ENCODE results near the gene URGCP. TPM values are rescaled to one million over a fixed set of nuclear protein-coding genes. Genes with fewer than 3 reads are reported as not detected.

URGCP gene
- total RNA-seq, 1 donor from 2014 or later: 13.0 TPM

DNA sequence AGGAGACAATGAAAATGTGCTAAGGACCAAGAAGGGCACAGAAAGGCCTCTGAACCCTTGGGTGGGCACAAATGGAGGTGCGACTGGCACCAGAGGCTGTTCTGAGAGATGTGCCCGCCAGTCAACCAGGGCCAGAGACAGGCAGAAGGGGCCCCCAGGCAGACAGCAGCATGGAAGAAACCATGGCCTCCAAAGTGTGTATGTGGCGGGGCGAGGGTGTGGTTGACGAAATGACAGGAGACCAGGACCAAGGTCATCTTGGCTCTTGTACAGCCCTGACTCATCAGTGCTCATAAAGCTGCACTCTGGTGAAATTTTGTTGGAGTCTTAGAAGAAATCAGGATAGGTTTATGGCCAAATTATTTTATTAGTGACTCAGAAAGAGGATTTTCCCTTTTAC lies 33.1 kb downstream of the URGCP start:
- Mint-ChIP-seq H3K27ac (ENCODE audit: unreplicated experiment) (no peak overlapping the region), H3K27me3 (ENCODE audit: unreplicated experiment) (peaks cover 8% of the 10 kb centered on the region), H3K4me3 (ENCODE audit: unreplicated experiment) (no peak overlapping the region), H3K36me3 (ENCODE audit: low read depth, unreplicated experiment) (peaks cover 16% of the 10 kb centered on the region), H3K4me1 (ENCODE audit: unreplicated experiment) (peaks cover 14% of the 10 kb centered on the region), H3K9me3 (ENCODE audit: unreplicated experiment) (no peaks in the 10 kb centered on the region)
- TF ChIP-seq CTCF (IDR thresholded peaks at IDR 0.05; ENCODE audit: unreplicated experiment): no peak
- DNase-seq (ENCODE audit: low spot score): no peak

GRCh38 chr7:43872406-43873110 lies 33.8 kb downstream of the URGCP start:
- Mint-ChIP-seq H3K4me3 (ENCODE audit: unreplicated experiment) (no peak overlapping the region), H3K27me3 (ENCODE audit: unreplicated experiment) (peaks cover 8% of the 10 kb centered on the region), H3K27ac (ENCODE audit: unreplicated experiment) (no peak overlapping the region)

GRCh38 chr7:43871064-43871463 lies 35.3 kb downstream of the URGCP start:
- Mint-ChIP-seq H3K36me3 (ENCODE audit: low read depth, unreplicated experiment) (peaks cover 15% of the 10 kb centered on the region), H3K9me3 (ENCODE audit: unreplicated experiment) (no peaks in the 10 kb centered on the region), H3K4me3 (ENCODE audit: unreplicated experiment) (no peak overlapping the region), H3K27ac (ENCODE audit: unreplicated experiment) (no peak overlapping the region), H3K4me1 (ENCODE audit: unreplicated experiment) (peaks cover 14% of the 10 kb centered on the region), H3K27me3 (ENCODE audit: unreplicated experiment) (peaks cover 8% of the 10 kb centered on the region)
- DNase-seq (ENCODE audit: low spot score): no peak
- TF ChIP-seq CTCF (IDR thresholded peaks at IDR 0.05; ENCODE audit: unreplicated experiment): no peak

More at GRCh38 chr7:43872406-43873110, 33.8 kb downstream of the URGCP start:
- no peaks in the 10 kb centered on the region for H3K9me3 Mint-ChIP-seq (ENCODE audit: unreplicated experiment)
- peaks cover 14% of the 10 kb centered on the region for H3K4me1 Mint-ChIP-seq (ENCODE audit: unreplicated experiment)
- H3K36me3 Mint-ChIP-seq (ENCODE audit: low read depth, unreplicated experiment): peaks cover 11% of the 10 kb centered on the region
- TF ChIP-seq CTCF (IDR thresholded peaks at IDR 0.05; ENCODE audit: unreplicated experiment): no peak
- no peak for DNase-seq (ENCODE audit: low spot score)

DNA sequence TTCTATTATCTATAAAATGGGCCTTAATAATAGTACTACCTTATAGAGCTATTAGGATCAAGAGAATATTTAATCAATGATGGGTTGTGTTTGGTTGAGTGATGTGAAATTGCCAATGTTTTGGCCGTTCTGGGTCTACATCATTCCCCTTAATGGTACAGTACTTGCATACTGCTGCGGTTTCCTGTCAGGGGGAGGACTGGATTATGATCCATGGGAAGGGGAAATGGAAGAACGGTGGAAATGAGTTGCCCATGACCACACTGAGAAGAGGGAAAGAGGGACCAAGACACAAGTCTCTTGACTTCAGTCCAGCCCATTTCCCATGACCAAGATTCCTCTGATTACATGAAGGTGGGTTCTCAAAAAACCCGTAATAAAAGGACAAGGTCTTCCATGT lies 36.1 kb downstream of the URGCP start:
- H3K4me1 Mint-ChIP-seq (ENCODE audit: unreplicated experiment): peaks cover 14% of the 10 kb centered on the region
- no peak for DNase-seq (ENCODE audit: low spot score)
- H3K27ac Mint-ChIP-seq (ENCODE audit: unreplicated experiment): no peak overlapping the region
- H3K9me3 Mint-ChIP-seq (ENCODE audit: unreplicated experiment): no peaks in the 10 kb centered on the region
- H3K4me3 Mint-ChIP-seq (ENCODE audit: unreplicated experiment): peak overlapping the region; percentile 43
- peaks cover 6% of the 10 kb centered on the region for H3K27me3 Mint-ChIP-seq (ENCODE audit: unreplicated experiment)
- no peak for TF ChIP-seq CTCF (IDR thresholded peaks at IDR 0.05; ENCODE audit: unreplicated experiment)
- peaks cover 15% of the 10 kb centered on the region for H3K36me3 Mint-ChIP-seq (ENCODE audit: low read depth, unreplicated experiment)

- H3K4me3 Mint-ChIP-seq (ENCODE audit: unreplicated experiment): peak overlapping the region; percentile 91
- no peaks in the 10 kb centered on the region for H3K9me3 Mint-ChIP-seq (ENCODE audit: unreplicated experiment)
- peaks cover 19% of the 10 kb centered on the region for H3K36me3 Mint-ChIP-seq (ENCODE audit: low read depth, unreplicated experiment)
- DNase-seq (ENCODE audit: low spot score): no peak
- peaks cover 3% of the 10 kb centered on the region for H3K27me3 Mint-ChIP-seq (ENCODE audit: unreplicated experiment)
- TF ChIP-seq CTCF (IDR thresholded peaks at IDR 0.05; ENCODE audit: unreplicated experiment): no peak
- peaks cover 14% of the 10 kb centered on the region for H3K4me1 Mint-ChIP-seq (ENCODE audit: unreplicated experiment)
- peak overlapping the region; percentile 74 for H3K27ac Mint-ChIP-seq (ENCODE audit: unreplicated experiment)
These were observed 36.5 kb downstream of the URGCP start for GRCh38 chr7:43869867-43870240.
